NCI-H526 (cell line): Measurements from ENCODE around the gene STX2.
"Not testable (repeated sequence)": the region's sequence is repeated elsewhere in the genome, so short reads cannot be mapped to it uniquely, and the experiment has no call there.

ENCODE experiments used
- DNase-seq, 2 experiments: peaks; one replicate each; lab custom pipeline; 2025; lab: John Stamatoyannopoulos, UW

The STX2 gene

GRCh38 chr12:130870442-130871285, 31.6 kb upstream of the STX2 start:
- peak; percentile 21 to 48 for DNase-seq

GRCh38 chr12:130868412-130868811, 29.4 kb upstream of the STX2 start:
- peak in 1 of 2 experiments; percentile 32 for DNase-seq

- no peak for DNase-seq
Measured at GRCh38 chr12:130863298-130863697, 24.2 kb upstream of the STX2 start.

GRCh38 chr12:130862771-130863170, 23.7 kb upstream of the STX2 start:
- not testable (repeated sequence) for DNase-seq

GRCh38 chr12:130862161-130862560, 23.1 kb upstream of the STX2 start:
- DNase-seq: no peak

GRCh38 chr12:130860311-130860710, 21.3 kb upstream of the STX2 start:
- DNase-seq: no peak

GRCh38 chr12:130859161-130859560, 20.1 kb upstream of the STX2 start:
- DNase-seq: no peak

GRCh38 chr12:130858084-130858483, 19.0 kb upstream of the STX2 start:
- no peak for DNase-seq

- no peak for DNase-seq
Measured at GRCh38 chr12:130856088-130856487, 17.0 kb upstream of the STX2 start.

GRCh38 chr12:130850418-130851021, 11.5 kb upstream of the STX2 start:
- no peak for DNase-seq

GRCh38 chr12:130849561-130850417, 10.7 kb upstream of the STX2 start:
- peak; percentile 49 to 54 for DNase-seq

GRCh38 chr12:130848785-130849305, 9.8 kb upstream of the STX2 start:
- not testable (repeated sequence) for DNase-seq

GRCh38 chr12:130848105-130848504, 9.1 kb upstream of the STX2 start:
- DNase-seq: not testable (repeated sequence)

- DNase-seq: no peak
Measured at GRCh38 chr12:130847112-130847511, 8.1 kb upstream of the STX2 start.

GRCh38 chr12:130846369-130846768, 7.3 kb upstream of the STX2 start:
- DNase-seq: no peak

GRCh38 chr12:130839770-130840404, 837 bp upstream of the STX2 start:
- no peak for DNase-seq

GRCh38 chr12:130838284-130838950, 633 bp downstream of the STX2 start:
- DNase-seq: peak in 1 of 2 experiments; percentile 66

GRCh38 chr12:130835436-130835835, 3.6 kb downstream of the STX2 start:
- no peak for DNase-seq

GRCh38 chr12:130835011-130835410, 4.0 kb downstream of the STX2 start:
- DNase-seq: no peak

GRCh38 chr12:130832561-130833209, 6.4 kb downstream of the STX2 start:
- DNase-seq: no peak
